Muscle of back (tissue), 11 donors: ENCODE results near the gene TMC8. TPM values are rescaled to one million over a fixed set of nuclear protein-coding genes. Genes with fewer than 3 reads are reported as not detected.

Experiments
- DNase-seq, 3 donors: peaks; one replicate each; pipeline versions ENCODE4 v3.0.0 to v3.0.0-alpha.2; 2013
- polyA plus RNA-seq, 10 donors: library from polyadenylated mRNA; unstranded; fragments of 120-200 nt; gene quantifications; one replicate each; pipeline ENCODE4 v1.2.1, GENCODE V29; 2013; ENCODE audit not compliant: insufficient read length in 10 of 10

The TMC8 gene
- polyA plus RNA-seq, 10 donors, result 1.9 to 14.0 (median 3.0) TPM

GRCh38 chr17:78174870-78175642 lies 44.5 kb downstream of the TMC8 start:
- DNase-seq, result peak in 1 of 3 donors; percentile 40

GRCh38 chr17:78175643-78175981 lies 45.0 kb downstream of the TMC8 start:
- DNase-seq, result no peak

- peak in 2 of 3 donors; percentile 68 to 78 for DNase-seq
These were observed 46.0 kb downstream of the TMC8 start for GRCh38 chr17:78176548-78177025.

GRCh38 chr17:78179372-78179771 lies 48.8 kb downstream of the TMC8 start:
- DNase-seq, result no peak

DNA sequence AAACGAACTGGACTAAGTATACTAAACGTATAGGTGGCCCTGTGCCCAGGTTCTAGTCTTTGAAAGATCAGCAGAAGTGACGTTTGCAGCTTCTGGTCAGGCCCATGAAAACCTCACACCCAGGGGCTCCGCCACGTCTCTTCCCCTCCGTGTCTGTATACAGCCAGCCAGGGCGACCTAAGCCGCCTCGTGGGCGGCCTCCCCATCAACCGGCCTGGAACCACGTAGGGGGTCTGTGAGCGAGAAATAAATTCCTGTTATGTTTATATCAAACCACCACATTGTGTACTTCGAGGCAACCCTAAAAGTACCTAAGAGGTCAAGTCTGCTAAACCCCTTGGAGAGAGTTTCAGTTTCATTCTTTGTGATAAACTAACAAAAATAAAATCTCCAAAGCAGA lies 49.5 kb downstream of the TMC8 start:
- no peak for DNase-seq

- DNase-seq, result no peak
These were observed 49.9 kb downstream of the TMC8 start for GRCh38 chr17:78180508-78180907.

DNA sequence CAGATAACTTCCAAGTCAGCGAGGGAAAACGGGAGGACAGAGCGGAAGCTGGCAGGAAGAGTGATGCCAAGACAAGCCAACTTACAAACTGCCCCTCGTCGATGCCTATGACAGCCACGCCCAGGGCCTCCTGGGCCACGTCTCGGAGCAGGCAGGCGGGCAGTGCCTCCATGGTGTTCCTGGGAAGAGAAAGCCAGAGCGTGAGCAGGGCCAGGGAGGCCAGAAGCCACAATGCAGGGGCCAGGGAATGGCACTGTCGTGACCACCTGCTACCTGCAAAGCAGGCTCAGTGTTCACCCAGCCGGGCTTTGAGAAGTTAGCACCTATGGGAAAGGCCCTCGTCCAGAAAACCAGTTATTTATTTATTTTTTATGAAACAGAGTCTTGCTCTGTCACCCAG lies 51.9 kb downstream of the TMC8 start:
- DNase-seq, result no peak

GRCh38 chr17:78183916-78184315 lies 53.3 kb downstream of the TMC8 start:
- no peak for DNase-seq

- peak in 1 of 3 donors; percentile 72 for DNase-seq
These were observed 53.8 kb downstream of the TMC8 start for GRCh38 chr17:78184351-78184750.

DNA sequence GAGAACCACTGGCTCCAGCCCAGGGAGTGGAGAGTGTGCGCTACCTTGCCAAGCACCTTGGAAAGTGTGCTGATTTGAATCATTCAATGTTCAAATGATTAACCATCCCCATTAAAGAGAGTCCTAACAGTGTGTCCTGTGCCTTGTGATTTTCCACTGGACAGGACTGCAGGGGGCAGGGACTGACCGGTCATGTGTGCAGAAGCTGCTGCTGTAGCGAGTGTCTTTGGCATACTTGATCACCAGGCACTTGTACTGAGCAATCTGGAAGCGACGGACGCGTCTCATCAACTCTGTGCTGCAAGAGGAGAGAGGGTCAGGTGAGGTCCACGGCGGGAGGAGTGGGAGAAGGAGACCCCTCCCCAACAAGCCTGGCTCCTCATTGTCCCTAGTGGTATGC lies 54.3 kb downstream of the TMC8 start:
- peak in 1 of 3 donors; percentile 57 for DNase-seq

GRCh38 chr17:78185981-78186691 lies 55.6 kb downstream of the TMC8 start:
- DNase-seq, result peak in 1 of 3 donors; percentile 64

DNA sequence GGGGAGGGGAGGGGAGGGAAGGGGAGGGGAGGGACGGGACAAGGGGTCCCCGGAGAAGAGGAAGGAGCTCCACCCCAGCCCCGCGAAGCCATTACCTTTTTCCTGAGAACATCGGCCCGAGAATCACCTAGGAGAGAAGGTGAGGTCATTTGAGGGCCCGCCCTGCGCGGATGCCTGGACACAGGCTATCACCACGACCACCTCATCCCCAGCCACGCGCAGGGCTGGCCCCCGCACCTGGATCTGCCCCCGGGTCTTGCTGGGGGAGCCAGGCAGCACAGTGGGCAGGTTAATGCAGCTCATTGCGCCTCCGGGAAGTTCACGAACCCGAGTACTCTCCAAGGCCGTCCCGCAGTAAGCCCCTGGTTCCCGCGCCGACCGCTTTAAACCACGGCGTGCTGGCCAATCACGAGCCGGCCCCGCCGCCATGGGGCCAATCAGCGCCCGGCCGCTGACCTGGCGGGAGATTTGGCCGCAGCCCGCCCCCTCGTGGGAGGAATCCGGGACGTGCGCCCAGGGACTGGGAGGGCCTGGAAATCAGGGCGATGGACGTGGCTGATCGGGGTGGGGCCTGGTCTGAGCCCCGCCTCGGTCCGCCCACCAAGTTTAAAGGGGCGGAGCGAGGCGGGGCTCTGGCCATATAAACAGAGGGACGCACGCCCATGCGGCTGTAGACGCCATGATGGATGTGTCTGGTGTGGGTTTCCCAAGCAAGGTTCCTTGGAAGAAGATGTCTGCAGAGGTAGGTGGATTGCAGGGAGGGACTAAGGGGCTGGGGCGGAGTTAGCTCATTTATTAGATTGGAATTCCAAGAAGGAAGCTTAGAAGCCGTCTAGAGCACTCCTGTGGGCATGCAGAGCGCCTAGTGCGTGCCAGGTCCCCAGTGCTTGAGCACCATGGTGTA lies 56.4 kb downstream of the TMC8 start, which contains the start of the genes AFMID and TK1:
Gene AFMID (plus strand): TSS at position 671 of the 904 bp plus-strand sequence. CDS start 9 bp downstream, at position 680.
Gene TK1 (minus strand): TSS at position 361 of the 904 bp plus-strand sequence. CDS start 58 bp downstream, at position 303.
- DNase-seq, result peak; percentile 97 to 98 (median 97)

Other genes starting within 250 kb of the TMC8 start
- gene TNRC6C, start 172.1 kb upstream of the TMC8 start, polyA plus RNA-seq, result 10 to 100 TPM in 5 of 10 donors, 1 to 10 TPM in 5; 7.7 to 12.0 (median 10.1) TPM
- 10 to 100 TPM; 18.6 to 33.0 (median 22.6) TPM for gene TMC6, start 2.0 kb upstream of the TMC8 start, polyA plus RNA-seq
- gene C17orf99, start 15.6 kb downstream of the TMC8 start, polyA plus RNA-seq, result 1 to 10 TPM in 6 of 10 donors, under 1 TPM in 4; 0.51 to 1.7 (median 1.1) TPM
- gene SYNGR2, start 37.8 kb downstream of the TMC8 start, polyA plus RNA-seq, result 10 to 100 TPM; 56.6 to 89.8 (median 81.4) TPM
- gene TK1, start 56.3 kb downstream of the TMC8 start, polyA plus RNA-seq, result 10 to 100 TPM; 12.7 to 40.5 (median 19.7) TPM
- 10 to 100 TPM; 28.3 to 39.5 (median 32.1) TPM for gene AFMID, start 56.6 kb downstream of the TMC8 start, polyA plus RNA-seq
- 10 to 100 TPM; 10.3 to 26.3 (median 15.8) TPM for gene BIRC5, start 83.5 kb downstream of the TMC8 start, polyA plus RNA-seq
- gene TMEM235, start 100.9 kb downstream of the TMC8 start, polyA plus RNA-seq, result under 1 TPM in 2 of 10 donors, not detected in 8; 0.11 to 0.14 TPM
- gene SOCS3, start 229.3 kb downstream of the TMC8 start, polyA plus RNA-seq, result 100 to 1,000 TPM in 1 of 10 donors, 10 to 100 TPM in 7, 1 to 10 TPM in 2; 4.2 to 161 (median 21.2) TPM
- gene PGS1, start 247.9 kb downstream of the TMC8 start, polyA plus RNA-seq, result 10 to 100 TPM; 17.2 to 30.6 (median 23.7) TPM